Keratinocyte (primary cell): ENCODE measurements around the gene PRRG1. TPM values are rescaled to one million over a fixed set of nuclear protein-coding genes. Genes with fewer than 3 reads are reported as not detected.

Experiments used
- DNase-seq: peaks from one replicate; pipeline ENCODE4 v3.0.0-alpha.2; 2011; ENCODE audit warnings: low read depth, missing footprints, low spot score
- FAIRE-seq: peaks from 2 replicates; lab custom pipeline; 2011; peaks lifted over from hg19 to GRCh38; lab: Jason Lieb, UNC
- H2AFZ ChIP-seq: 2 replicates; pipeline ENCODE4 v1.6.0; 2012; ENCODE audit warnings: low read length, control low read depth, inconsistent platforms; ENCODE audit not compliant: control insufficient read depth
- H3K27ac ChIP-seq: 2 replicates; pipeline ENCODE4 v1.5.1; 2011; ENCODE audit warnings: low read length; ENCODE audit not compliant: control insufficient read depth, insufficient read depth
- H3K27me3 ChIP-seq: 3 replicates; pipeline ENCODE4 v1.6.0; 2011; ENCODE audit warnings: low read length; ENCODE audit not compliant: control insufficient read depth, insufficient read depth; ENCODE audit errors: extremely low read depth
- H3K36me3 ChIP-seq, 2 experiments: 2 replicates in 1 of 2; 3 replicates in 1 of 2; pipeline ENCODE4 v1.5.1; 2011; ENCODE audit warnings: low read length in 2 of 2, mild to moderate bottlenecking in 1 of 2; ENCODE audit not compliant: control insufficient read depth in 2 of 2, insufficient read depth in 2 of 2; ENCODE audit errors: extremely low read depth in 1 of 2
- H3K4me1 ChIP-seq: 3 replicates; pipeline ENCODE4 v1.5.1; 2011; ENCODE audit warnings: low read length; ENCODE audit not compliant: control insufficient read depth, insufficient read depth; ENCODE audit errors: extremely low read depth
- H3K4me2 ChIP-seq: 3 replicates; pipeline ENCODE4 v1.6.0; 2011; ENCODE audit warnings: low read depth, low read length; ENCODE audit not compliant: control insufficient read depth, insufficient read depth; ENCODE audit errors: extremely low read depth
- H3K4me3 ChIP-seq, 3 experiments: fragments of 200-600 bp in 1 of 3; sonication (generic) in 1 of 3; 2 replicates in 2 of 3; 3 replicates in 1 of 3; pipeline ENCODE4 v1.5.1; 2011 to 2016; ENCODE audit warnings: low read length in 3 of 3, mild to moderate bottlenecking in 3 of 3, control low read depth in 2 of 3, inconsistent platforms in 1 of 3, low read depth in 1 of 3, mixed read lengths in 1 of 3, mixed run types in 1 of 3, moderate library complexity in 1 of 3; ENCODE audit not compliant: control insufficient read depth in 2 of 3, insufficient read depth in 2 of 3; ENCODE audit errors: extremely low read depth in 1 of 3
- H3K79me2 ChIP-seq: 2 replicates; pipeline ENCODE4 v1.6.0; 2012; ENCODE audit warnings: low read length; ENCODE audit not compliant: control insufficient read depth, insufficient read depth
- H3K9ac ChIP-seq: 3 replicates; pipeline ENCODE4 v1.6.0; 2011; ENCODE audit warnings: low read length; ENCODE audit not compliant: control insufficient read depth, insufficient read depth; ENCODE audit errors: extremely low read depth
- H3K9me1 ChIP-seq: 3 replicates; pipeline ENCODE4 v1.6.0; 2011; ENCODE audit warnings: low read length; ENCODE audit not compliant: control insufficient read depth, insufficient read depth; ENCODE audit errors: extremely low read depth
- H3K9me3 ChIP-seq: 2 replicates; pipeline ENCODE4 v1.5.1; 2012; ENCODE audit warnings: low read depth, low read length; ENCODE audit not compliant: control insufficient read depth
- H4K20me1 ChIP-seq: 3 replicates; pipeline ENCODE4 v1.6.0; 2011; ENCODE audit warnings: low read length; ENCODE audit not compliant: control insufficient read depth, insufficient read depth; ENCODE audit errors: extremely low read depth
- EZH2 ChIP-seq: IDR thresholded peaks from one replicate; pipeline ENCODE4 v1.6.1; 2012; ENCODE audit warnings: inconsistent platforms, mild to moderate bottlenecking, low read length, moderate library complexity
- dilution Hi-C: fragments of 300-500 bp; cut with MboI; formaldehyde crosslinking; loops from one replicate; pipeline ENCODE4 v1.7.0; 2020; ENCODE audit warnings: low sequenced_read_pairs; ENCODE audit not compliant: extremely low pct_ligation_motif_present
- polyA plus RNA-seq, 5 experiments: library from polyadenylated mRNA; depleted of rRNA in 3 of 5; stranded (reverse) in 3 of 5; stranded (forward) in 1 of 5; unstranded in 1 of 5; fragments of >200 nt; gene quantifications; 1 replicate in 1 of 5; 2 replicates in 3 of 5; 3 replicates in 1 of 5; pipeline versions ENCODE4 v1.2.1 to v1.2.3, GENCODE V29; 2011 to 2012; ENCODE audit warnings: missing spikeins in 2 of 5, low read depth in 1 of 5, low replicate concordance in 1 of 5
- TF ChIP-seq, protein P1 (sequence below), 3 experiments: IDR thresholded peaks in 1 of 3; conservative IDR thresholded peaks in 1 of 3; optimal IDR thresholded peaks in 1 of 3; 2 replicates in 2 of 3; 3 replicates in 1 of 3; pipeline versions ENCODE3 to v1.5.1; 2011; ENCODE audit warnings: low read length in 3 of 3, mild to moderate bottlenecking in 3 of 3, moderate library complexity in 2 of 3, control low read depth in 1 of 3, inconsistent platforms in 1 of 3; ENCODE audit not compliant: insufficient read depth in 2 of 3; ENCODE audit errors: extremely low read depth in 1 of 3

The PRRG1 gene
- polyA plus RNA-seq, 1 donor (not counting 4 experiments of a cell fraction or from before 2014, with no cell fraction given) = 29.2 TPM

DNA sequence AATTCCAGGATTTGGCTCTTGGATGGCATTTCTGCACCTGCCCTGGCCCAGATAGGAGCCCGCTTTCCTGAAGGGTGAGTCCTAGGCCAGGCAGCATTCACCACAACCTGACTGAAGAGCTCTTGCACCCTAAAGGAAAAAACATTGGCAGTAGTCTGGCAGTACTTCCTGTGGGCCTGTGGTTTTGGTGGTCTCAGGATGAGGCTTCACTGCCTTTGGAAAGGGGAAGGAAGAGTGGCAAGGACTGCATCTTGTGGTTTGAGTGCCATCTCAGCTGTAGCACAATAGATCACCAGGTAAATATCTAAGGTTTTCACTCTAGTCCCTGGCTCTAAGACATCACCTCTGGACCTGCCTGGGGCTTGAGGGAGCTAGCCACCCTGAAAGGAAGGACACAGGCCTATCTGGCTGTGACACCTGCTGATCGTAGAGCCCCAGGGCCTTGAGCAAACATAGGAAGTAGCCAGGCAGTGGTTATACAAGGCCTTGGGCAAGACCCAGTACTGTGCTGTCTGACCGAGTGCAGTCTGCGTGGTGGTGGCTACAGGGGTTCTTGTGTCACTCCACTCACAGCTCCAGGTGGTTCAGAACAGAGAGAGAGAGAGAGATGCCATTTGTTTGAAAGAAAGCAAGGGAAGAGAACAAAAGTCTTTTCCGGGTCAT, 28.5 kb upstream of the PRRG1 start:
- Histone ChIP-seq H4K20me1 (no peaks in the 10 kb centered on the region), H3K9me3 (no peaks in the 10 kb centered on the region), H3K79me2 (no peaks in the 10 kb centered on the region), H3K4me2 (no peak overlapping the region), H3K36me3 (no peaks in the 10 kb centered on the region), H3K9me1 (no peaks in the 10 kb centered on the region), H3K9ac (no peak overlapping the region), H3K4me1 (peaks cover 16% of the 10 kb centered on the region), H3K27me3 (no peaks in the 10 kb centered on the region), H3K4me3 (no peak overlapping the region), H2AFZ (no peak overlapping the region), H3K27ac (no peak overlapping the region)
- TF ChIP-seq EZH2 = no peak
- TF ChIP-seq, protein P1, sequence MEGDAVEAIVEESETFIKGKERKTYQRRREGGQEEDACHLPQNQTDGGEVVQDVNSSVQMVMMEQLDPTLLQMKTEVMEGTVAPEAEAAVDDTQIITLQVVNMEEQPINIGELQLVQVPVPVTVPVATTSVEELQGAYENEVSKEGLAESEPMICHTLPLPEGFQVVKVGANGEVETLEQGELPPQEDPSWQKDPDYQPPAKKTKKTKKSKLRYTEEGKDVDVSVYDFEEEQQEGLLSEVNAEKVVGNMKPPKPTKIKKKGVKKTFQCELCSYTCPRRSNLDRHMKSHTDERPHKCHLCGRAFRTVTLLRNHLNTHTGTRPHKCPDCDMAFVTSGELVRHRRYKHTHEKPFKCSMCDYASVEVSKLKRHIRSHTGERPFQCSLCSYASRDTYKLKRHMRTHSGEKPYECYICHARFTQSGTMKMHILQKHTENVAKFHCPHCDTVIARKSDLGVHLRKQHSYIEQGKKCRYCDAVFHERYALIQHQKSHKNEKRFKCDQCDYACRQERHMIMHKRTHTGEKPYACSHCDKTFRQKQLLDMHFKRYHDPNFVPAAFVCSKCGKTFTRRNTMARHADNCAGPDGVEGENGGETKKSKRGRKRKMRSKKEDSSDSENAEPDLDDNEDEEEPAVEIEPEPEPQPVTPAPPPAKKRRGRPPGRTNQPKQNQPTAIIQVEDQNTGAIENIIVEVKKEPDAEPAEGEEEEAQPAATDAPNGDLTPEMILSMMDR (optimal IDR thresholded peaks at IDR 0.05 in 1 of 3, IDR thresholded peaks at IDR 0.05 in 1 of 3, conservative IDR thresholded peaks at IDR 0.05 in 1 of 3; ENCODE audit: extremely low read depth in 1 of 3, insufficient read depth in 2 of 3, low read length in 3 of 3) = no peak
- no peak for FAIRE-seq
- dilution Hi-C loops = no loop called here
- DNase-seq = no peak

DNA sequence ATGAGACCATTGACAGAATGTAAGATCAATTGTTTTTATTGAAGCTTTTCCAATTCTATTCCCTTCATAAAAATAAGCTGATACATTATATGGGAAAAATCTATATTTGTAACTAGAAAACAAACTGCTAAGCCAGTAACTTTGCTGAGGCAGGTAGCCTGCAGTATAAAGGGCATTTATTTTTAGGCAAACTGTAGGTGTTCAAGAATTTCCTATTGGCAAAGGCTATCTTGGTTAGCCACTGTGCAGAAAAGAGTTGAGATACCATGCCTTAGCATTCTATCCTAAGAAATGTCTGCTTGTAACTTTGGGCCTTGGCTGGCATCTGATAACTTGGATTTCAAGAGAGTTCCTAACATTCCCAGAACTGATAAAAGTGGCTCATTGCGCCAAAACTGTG, 18.5 kb upstream of the PRRG1 start:
- no peak overlapping the region for H3K9ac ChIP-seq

More for the DNA sequence above, 18.5 kb upstream of the PRRG1 start:
- Histone ChIP-seq H3K4me3 (no peak overlapping the region), H3K9me3 (no peaks in the 10 kb centered on the region), H3K27me3 (no peaks in the 10 kb centered on the region), H4K20me1 (no peaks in the 10 kb centered on the region), H3K27ac (no peak overlapping the region), H3K4me1 (no peaks in the 10 kb centered on the region), H3K9me1 (no peaks in the 10 kb centered on the region), H3K36me3 (no peaks in the 10 kb centered on the region), H3K79me2 (no peaks in the 10 kb centered on the region), H2AFZ (no peak overlapping the region), H3K4me2 (no peak overlapping the region)
- no peak for DNase-seq
- FAIRE-seq = no peak
- TF ChIP-seq EZH2 = no peak
- TF ChIP-seq, protein P1 (optimal IDR thresholded peaks at IDR 0.05 in 1 of 3, IDR thresholded peaks at IDR 0.05 in 1 of 3, conservative IDR thresholded peaks at IDR 0.05 in 1 of 3; ENCODE audit: extremely low read depth in 1 of 3, insufficient read depth in 2 of 3, low read length in 3 of 3) = no peak
- dilution Hi-C loops = no loop called here
